Measurements from ENCODE around the gene CEMP1.

Gene CEMP1

GRCh38 chr16:2500430-2500917 lies 30.7 kb downstream of the CEMP1 start:
- DNase-seq = no peak

GRCh38 chr16:2499890-2500429 lies 31.2 kb downstream of the CEMP1 start:
- DNase-seq = no peak

DNA sequence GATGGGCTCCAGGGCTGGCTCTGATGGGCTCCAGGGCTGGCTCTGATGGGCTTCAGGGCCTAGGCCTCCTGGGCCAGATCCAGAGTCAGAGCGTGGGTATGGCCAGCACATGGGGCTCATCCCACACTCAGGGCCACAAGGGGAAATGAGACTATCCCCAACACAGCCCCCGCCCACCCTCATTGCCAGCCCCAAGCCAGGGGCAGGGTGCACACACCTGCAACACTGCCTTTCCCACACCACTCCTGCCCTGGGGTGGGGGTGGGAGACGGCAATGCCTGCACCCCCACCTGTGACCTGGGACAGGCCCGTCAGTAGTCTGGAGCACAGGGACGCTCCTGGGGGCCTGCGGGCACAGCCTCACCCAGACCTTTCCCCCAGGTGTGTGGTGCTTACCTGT lies 31.8 kb downstream of the CEMP1 start:
- no peak for DNase-seq

DNA sequence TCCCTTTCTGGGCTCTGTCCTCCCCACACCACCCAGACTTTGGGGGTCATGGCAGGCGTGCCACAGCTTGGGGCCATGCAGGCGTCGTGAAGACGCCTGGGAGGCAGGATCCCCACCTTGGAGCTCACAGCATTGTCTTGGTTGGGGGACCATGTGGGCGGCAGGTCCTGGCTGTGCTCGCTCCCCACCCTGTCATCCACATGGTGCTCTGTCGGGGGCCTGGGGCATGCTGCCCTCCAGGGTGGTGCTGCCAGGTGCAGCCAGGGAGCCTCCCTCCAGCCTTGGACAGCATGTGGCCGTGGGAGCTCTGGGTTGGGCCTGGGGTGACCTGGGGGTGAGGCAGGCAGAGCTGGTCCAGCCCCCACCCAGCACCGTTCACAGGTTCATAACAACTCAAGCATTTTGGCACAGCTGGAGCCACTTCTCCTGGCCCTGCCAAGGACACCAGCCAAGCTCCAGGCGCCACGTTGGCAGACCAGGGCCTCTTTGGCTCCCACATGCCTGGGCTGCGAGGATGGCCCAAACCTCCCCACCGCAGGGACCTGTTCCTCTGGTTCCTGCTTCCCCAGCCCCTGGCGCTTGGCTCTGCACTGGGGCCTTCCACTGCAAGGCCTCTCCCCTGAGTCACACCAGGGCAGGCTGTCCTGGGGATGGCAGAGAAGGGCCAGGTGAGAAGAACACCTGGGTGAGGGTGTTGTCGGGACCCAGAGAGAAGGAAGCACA lies 32.5 kb downstream of the CEMP1 start:
- DNase-seq = no peak

GRCh38 chr16:2497695-2498484 lies 33.3 kb downstream of the CEMP1 start:
- DNase-seq = no peak

GRCh38 chr16:2497116-2497630 lies 34.0 kb downstream of the CEMP1 start:
- no peak for DNase-seq

DNA sequence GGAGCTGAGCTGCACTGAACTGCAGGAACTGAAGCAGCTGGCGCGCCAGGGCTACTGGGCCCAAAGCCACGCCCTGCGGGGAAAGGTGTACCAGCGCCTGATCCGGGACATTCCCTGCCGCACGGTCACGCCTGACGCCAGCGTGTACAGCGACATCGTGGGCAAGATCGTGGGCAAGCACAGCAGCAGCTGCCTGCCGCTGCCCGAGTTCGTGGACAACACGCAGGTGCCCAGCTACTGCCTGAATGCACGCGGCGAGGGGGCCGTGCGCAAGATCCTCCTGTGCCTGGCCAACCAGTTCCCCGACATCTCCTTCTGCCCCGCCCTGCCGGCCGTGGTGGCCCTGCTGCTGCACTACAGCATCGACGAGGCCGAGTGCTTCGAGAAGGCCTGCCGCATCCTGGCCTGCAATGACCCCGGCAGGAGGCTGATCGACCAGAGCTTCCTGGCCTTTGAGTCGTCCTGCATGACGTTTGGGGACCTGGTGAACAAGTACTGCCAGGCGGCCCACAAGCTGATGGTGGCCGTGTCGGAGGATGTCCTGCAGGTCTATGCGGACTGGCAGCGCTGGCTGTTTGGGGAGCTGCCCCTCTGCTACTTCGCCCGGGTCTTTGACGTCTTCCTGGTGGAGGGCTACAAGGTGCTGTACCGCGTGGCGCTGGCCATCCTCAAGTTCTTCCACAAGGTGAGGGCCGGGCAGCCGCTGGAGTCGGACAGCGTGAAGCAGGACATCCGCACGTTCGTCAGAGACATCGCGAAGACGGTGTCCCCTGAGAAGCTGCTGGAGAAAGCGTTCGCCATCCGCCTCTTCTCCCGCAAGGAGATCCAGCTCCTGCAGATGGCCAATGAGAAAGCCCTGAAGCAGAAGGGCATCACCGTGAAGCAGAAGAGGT lies 34.7 kb downstream of the CEMP1 start:
- DNase-seq = no peak

GRCh38 chr16:2495041-2495440 lies 36.2 kb downstream of the CEMP1 start:
- DNase-seq = no peak

- no peak for DNase-seq
These were observed 36.6 kb downstream of the CEMP1 start for GRCh38 chr16:2494616-2495015.

- no peak for DNase-seq
These were observed 37.6 kb downstream of the CEMP1 start for GRCh38 chr16:2493605-2494004.

GRCh38 chr16:2492292-2492691 lies 38.9 kb downstream of the CEMP1 start:
- DNase-seq = no peak

DNA sequence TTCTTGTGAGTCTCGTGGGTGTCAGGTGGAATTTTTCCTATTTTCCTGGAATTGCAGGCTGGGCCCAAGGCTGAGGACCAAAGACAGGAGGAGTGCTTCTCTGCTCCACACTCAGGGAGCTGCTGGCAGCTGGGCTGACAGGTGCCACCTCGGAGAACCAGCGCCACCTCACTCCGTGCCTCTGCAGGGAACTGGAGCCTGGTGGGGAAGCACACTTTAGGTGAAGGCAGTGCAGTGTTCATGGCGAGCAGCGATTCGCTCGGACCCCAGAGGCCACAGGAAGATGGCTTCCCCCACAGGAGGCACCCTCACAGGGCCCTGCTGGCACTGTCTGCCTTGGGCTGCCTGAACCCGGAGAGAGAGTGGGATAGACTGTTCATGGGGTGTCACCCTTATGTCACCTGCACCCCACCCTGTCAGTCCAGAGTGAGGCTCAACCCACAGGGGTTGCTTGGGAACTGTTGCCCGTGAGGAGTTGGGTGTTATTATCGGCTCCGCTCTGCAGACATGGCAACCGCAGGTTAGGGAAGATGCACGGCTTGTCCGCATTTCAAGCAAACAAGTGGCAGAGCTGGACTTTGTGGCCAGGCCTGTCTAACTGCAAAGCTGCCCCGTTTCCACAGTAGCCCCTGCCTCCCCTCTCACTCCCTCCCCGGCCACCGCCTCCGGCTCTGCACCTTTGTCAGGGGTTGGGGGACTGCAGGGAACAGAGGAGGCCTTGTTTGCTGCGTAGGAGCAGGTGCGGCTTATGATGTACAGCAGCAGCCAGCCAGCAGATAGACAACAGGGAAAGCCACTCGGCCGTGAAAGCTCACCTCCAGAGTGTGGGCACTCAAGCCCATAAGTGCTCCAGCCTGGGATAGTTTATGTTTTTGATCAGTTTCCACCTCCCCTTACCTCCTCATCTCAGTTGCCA lies 40.8 kb downstream of the CEMP1 start:
- DNase-seq = no peak

DNA sequence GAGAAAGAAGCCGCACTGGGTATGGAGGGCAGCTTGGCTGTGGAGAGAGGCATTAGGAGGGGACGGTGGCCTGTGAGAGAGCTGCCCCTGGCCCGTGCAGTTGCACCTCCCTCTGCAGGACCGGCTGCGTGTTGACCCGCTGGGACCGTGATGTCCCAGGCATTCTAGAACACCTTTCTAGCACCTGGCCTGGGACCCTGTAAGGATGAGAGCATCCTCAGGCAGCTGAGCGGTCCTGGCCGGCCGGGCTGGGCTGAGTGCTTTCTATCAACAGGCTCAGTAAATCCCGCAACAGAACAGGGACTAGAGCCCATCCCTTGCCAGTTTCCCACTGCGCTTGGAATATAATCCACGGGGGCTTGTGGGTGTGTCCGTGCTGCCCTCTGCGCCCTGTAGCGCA lies 41.6 kb downstream of the CEMP1 start:
- DNase-seq = no peak

DNA sequence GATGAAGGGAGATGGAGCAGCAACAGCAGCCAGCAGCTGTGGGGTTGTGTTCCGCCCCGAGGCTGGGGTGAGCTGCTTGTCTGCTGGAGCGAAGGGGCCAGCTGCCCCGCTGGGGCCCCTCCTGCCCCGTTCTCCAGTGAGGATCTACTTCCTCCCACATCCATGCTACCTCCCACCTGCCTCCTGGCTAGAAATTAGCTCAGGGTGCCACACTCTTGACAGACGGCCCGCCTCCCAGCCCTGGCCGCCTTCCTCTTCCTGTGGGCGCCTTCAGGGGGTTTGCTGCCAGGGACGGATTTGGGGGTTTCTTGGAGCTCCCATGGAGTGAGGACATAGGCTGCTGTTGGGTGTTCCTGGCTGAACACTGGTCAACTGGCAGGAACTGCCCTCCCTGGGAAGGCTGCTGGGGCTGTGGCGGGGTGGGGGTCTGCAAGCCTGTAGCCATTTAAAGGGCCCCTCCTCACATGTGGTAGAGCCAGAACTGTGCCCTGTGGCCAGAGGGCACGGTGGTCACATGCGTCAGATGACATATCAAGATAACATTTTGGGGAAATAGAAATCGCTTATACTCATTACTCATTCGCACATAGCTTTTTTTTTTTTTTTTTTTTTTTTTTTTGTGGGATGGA lies 43.2 kb downstream of the CEMP1 start:
- DNase-seq = no peak

- DNase-seq = no peak
These were observed 43.7 kb downstream of the CEMP1 start for GRCh38 chr16:2487517-2487842.

- DNase-seq = peak; percentile 60 to 83 (median 78)
These were observed 44.3 kb downstream of the CEMP1 start for GRCh38 chr16:2486645-2487516.

DNA sequence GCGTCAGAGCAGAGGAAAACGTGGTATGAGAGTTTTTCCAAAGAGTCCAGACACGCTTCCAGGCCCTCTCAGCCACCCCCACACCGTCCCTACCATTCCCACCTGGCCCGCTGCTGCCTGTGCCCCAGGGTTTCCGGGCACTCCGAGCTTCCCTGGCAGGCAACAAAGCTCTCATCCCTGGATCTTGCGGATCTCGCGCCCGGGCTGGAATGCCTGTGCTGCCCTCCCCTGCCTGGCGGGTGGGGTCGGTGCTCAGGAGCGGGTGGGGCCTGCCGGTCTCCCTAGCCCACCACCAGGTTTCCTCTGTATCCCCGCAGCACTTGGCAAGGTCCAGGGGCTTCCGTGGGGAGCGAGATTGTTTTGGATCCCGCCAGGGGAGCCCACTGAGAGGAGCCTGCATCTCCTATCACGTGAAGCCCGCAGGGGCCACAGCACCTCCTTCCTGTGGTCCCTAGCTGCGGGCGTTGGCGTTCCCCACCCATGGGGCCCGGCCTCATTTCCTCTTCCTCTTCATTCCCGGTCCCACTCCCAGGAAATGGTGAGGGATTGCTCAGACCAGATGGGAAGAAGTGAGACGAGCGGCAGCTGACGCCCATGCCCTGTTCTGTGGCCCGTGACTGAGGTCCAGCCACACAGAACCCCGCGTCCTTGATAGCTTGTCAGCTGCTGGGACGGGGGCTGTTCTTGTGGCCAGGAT lies 45.2 kb downstream of the CEMP1 start:
- no peak for DNase-seq

DNA sequence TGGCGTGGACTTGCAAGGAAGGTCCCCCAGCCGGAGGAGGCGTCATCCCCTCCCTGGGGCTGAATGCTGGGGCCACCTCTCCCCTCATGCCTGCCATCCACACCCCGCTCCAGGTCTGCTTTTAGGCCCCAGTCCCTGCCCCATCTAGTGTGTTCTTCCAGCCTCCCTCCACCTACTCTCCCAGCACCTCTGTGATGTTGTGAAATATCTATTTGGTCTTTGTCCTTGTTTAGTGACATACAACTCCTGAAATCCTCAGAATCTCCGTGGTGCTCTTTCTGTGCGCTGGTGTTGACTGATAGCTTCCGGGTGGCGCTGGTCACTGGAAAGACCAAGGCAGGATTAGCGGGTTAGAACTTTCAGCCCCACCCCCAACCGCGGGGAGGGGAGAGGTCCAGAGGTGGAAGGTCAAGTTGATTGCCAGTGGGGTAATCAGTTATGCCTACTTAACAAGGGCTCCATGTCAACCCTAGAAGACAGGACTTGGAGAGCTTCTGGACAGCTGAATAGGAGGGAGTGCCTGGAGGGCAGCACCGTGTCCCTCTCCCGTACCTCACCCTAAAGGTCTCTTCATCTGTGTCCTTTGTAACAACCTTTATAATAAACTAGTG lies 46.2 kb downstream of the CEMP1 start:
- DNase-seq = no peak

Measured in stimulated activated naive CD4-positive, alpha-beta T cell (primary cell).